HepG2 (cell line): ENCODE results near the gene SYPL1. TPM values are rescaled to one million over a fixed set of nuclear protein-coding genes. Genes with fewer than 3 reads are reported as not detected.

Experiments used
- FOXK1 ChIP-seq: sonication (generic); formaldehyde crosslinking; IDR thresholded peaks from 2 replicates; pipeline ENCODE4 v1.4.0; 2020; ENCODE audit warnings: low read depth, missing genetic modification reagents, borderline replicate concordance
- MAZ ChIP-seq, 2 experiments: sonication (generic) in 1 of 2; formaldehyde crosslinking in 1 of 2; IDR thresholded peaks; 2 replicates each; pipeline versions ENCODE4 v1.5.0 to v1.6.1; 2012 to 2020; ENCODE audit warnings: low read depth in 2 of 2, mild to moderate bottlenecking in 2 of 2, borderline replicate concordance in 1 of 2, improper control_type of control experiment in 1 of 2, low read length in 1 of 2, missing genetic modification reagents in 1 of 2, moderate library complexity in 1 of 2
- MEIS1 ChIP-seq: sonication (generic); formaldehyde crosslinking; IDR thresholded peaks from 2 replicates; pipeline ENCODE4 v1.9.0; 2021; ENCODE audit warnings: mild to moderate bottlenecking, missing genetic modification reagents, moderate library complexity, borderline replicate concordance
- MXD3 ChIP-seq: IDR thresholded peaks from 2 replicates; pipeline ENCODE4 v1.6.1; 2016; ENCODE audit warnings: mild to moderate bottlenecking, missing biosample characterization, missing genetic modification reagents
- RORA ChIP-seq: sonication (generic); formaldehyde crosslinking; IDR thresholded peaks from 2 replicates; pipeline ENCODE4 v1.5.0; 2020; ENCODE audit warnings: mild to moderate bottlenecking, missing genetic modification reagents, moderate library complexity
- SYNCRIP ChIP-seq: fragments of 200-400 bp; formaldehyde crosslinking; IDR thresholded peaks from 2 replicates; pipeline ENCODE4 v1.6.1; 2018; ENCODE audit warnings: mild to moderate bottlenecking, low read depth, low read length; ENCODE audit not compliant: insufficient read depth
- THYN1 ChIP-seq: sonication (generic); formaldehyde crosslinking; IDR thresholded peaks from 2 replicates; pipeline ENCODE4 v1.8.1; 2023; ENCODE audit warnings: low read depth, mild to moderate bottlenecking, moderate library complexity, missing genetic modification reagents, borderline replicate concordance
- ZMAT5 ChIP-seq: sonication (generic); formaldehyde crosslinking; IDR thresholded peaks from 2 replicates; pipeline ENCODE4 v1.5.0; 2020; ENCODE audit warnings: mild to moderate bottlenecking, low read depth, missing genetic modification reagents, borderline replicate concordance
- ZNF136 ChIP-seq: sonication (generic); formaldehyde crosslinking; IDR thresholded peaks from 2 replicates; pipeline ENCODE4 v1.8.1; 2022; ENCODE audit warnings: low read depth, mild to moderate bottlenecking, moderate library complexity, missing genetic modification reagents
- ZNF280D ChIP-seq: sonication (generic); formaldehyde crosslinking; IDR thresholded peaks from 2 replicates; pipeline ENCODE4 v1.5.1; 2020; ENCODE audit warnings: mild to moderate bottlenecking, missing genetic modification reagents
- ZNF34 ChIP-seq: sonication (generic); formaldehyde crosslinking; IDR thresholded peaks from 2 replicates; pipeline ENCODE4 v1.4.0; 2020; ENCODE audit warnings: mild to moderate bottlenecking, missing genetic modification reagents, borderline replicate concordance
- ZNF619 ChIP-seq: sonication (generic); formaldehyde crosslinking; IDR thresholded peaks from 2 replicates; pipeline ENCODE4 v1.4.0; 2020; ENCODE audit warnings: mild to moderate bottlenecking, missing genetic modification reagents
- ZNF646 ChIP-seq: sonication (generic); formaldehyde crosslinking; IDR thresholded peaks from 2 replicates; pipeline ENCODE4 v1.9.0; 2021; ENCODE audit warnings: mild to moderate bottlenecking, missing genetic modification reagents
- ZNF790 ChIP-seq: sonication (generic); formaldehyde crosslinking; IDR thresholded peaks from 2 replicates; pipeline ENCODE4 v1.8.0; 2022; ENCODE audit warnings: missing genetic modification reagents, mild to moderate bottlenecking, borderline replicate concordance
- polyA plus RNA-seq, 8 experiments: library from polyadenylated mRNA; depleted of rRNA in 3 of 8; stranded (reverse) in 7 of 8; unstranded in 1 of 8; fragments of >200 nt; fragmentation: Illumina TruSeq in 4 of 8; extraction: Trizol in 4 of 8; gene quantifications; 2 replicates each; pipeline versions ENCODE4 v1.2.1 to v1.2.3, GENCODE V29; 2011 to 2016; ENCODE audit warnings: low read depth in 4 of 8, missing spikeins in 1 of 8, mixed read lengths in 1 of 8; ENCODE audit not compliant: insufficient read depth in 1 of 8
- total RNA-seq, 5 experiments: library from RNA; depleted of rRNA; stranded (reverse); fragments of >200 nt; fragmentation: Illumina TruSeq; extraction: Trizol; gene quantifications; 2 replicates each; pipeline ENCODE4 v1.2.3, GENCODE V29; 2016; ENCODE audit warnings: low read depth in 1 of 5

Gene SYPL1
- total and polyA plus RNA-seq, 2 of the 13 experiments (the other 11 are each of a cell fraction or from before 2014, with no cell fraction given): 27.5 to 40.2 TPM

GRCh38 chr7:106064771-106065574, 47.1 kb downstream of the SYPL1 start (continued):
- TF ChIP-seq ZMAT5 (CRISPR knock-in tag) (no peak), ZNF790 (CRISPR knock-in tag) (no peak), MEIS1 (no peak), ZNF280D (no peak), FOXK1 (no peak), SYNCRIP (no peak), ZNF34 (CRISPR knock-in tag) (no peak), MAZ (IDR thresholded peaks at IDR 0.05; ENCODE audit: borderline replicate concordance, low read depth, low read length) (no peak), MAZ (CRISPR knock-in tag; IDR thresholded peaks at IDR 0.05; ENCODE audit: low read depth) (peak; percentile 29; the same call in 1 of the 2 replicates), MXD3 (CRISPR knock-in tag) (no peak), ZNF136 (no peak), ZNF619 (no peak), ZNF646 (CRISPR knock-in tag) (no peak), THYN1 (no peak), RORA (no peak)
